ENCODE data around the gene IL4R.

DNA sequence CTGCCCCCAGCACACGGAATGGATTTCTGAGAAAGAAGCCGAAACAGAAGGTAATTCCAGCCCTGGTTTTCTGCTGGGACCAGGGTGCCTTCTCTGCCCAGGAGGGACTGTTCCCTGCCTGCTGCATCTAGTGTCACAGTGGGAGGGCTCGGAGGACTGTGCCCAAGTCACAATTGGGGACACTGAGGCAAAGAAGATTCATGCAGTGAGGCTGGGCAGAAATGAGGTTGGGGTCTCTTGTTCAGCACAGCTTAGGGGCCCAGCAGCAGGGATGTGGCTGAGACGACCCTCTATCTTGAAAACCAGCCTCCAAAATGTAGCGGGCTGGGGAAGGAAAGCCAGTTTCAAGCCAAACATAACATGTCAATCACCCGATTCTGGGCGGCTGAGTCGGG, 88.8 kb downstream of the IL4R start:
- TF ChIP-seq POLR2A (IDR thresholded peaks at IDR 0.05): no peak
- TF ChIP-seq, protein P1, sequence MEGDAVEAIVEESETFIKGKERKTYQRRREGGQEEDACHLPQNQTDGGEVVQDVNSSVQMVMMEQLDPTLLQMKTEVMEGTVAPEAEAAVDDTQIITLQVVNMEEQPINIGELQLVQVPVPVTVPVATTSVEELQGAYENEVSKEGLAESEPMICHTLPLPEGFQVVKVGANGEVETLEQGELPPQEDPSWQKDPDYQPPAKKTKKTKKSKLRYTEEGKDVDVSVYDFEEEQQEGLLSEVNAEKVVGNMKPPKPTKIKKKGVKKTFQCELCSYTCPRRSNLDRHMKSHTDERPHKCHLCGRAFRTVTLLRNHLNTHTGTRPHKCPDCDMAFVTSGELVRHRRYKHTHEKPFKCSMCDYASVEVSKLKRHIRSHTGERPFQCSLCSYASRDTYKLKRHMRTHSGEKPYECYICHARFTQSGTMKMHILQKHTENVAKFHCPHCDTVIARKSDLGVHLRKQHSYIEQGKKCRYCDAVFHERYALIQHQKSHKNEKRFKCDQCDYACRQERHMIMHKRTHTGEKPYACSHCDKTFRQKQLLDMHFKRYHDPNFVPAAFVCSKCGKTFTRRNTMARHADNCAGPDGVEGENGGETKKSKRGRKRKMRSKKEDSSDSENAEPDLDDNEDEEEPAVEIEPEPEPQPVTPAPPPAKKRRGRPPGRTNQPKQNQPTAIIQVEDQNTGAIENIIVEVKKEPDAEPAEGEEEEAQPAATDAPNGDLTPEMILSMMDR (IDR thresholded peaks at IDR 0.05): no peak
